GM23338 (cell line): Measurements from ENCODE around the gene AQP12B. TPM values are rescaled to one million over a fixed set of nuclear protein-coding genes. Genes with fewer than 3 reads are reported as not detected.
A peak's percentile ranks its signal among the peaks of the same experiment; 100 is the strongest.

ENCODE experiments used
- ATAC-seq: fragments of 200-7000 bp; cut with Tn5 transposase; 3 replicates; pipeline ENCODE4 v1.9.1; 2020
- DNase-seq: peaks from one replicate; pipeline ENCODE4 v3.0.0-alpha.2; 2015; ENCODE audit warnings: low spot score
- H2AFZ ChIP-seq: fragments of 200-600 bp; sonication (generic); 2 replicates; pipeline ENCODE4 v1.8.0; 2016; ENCODE audit warnings: antibody characterized with exemption, mild to moderate bottlenecking, moderate library complexity
- H3F3A ChIP-seq: fragments of 200-600 bp; sonication (generic); replicated peaks from 2 replicates; pipeline ENCODE4 v1.8.0; 2017; ENCODE audit warnings: antibody characterized with exemption, mixed run types, low read depth
- H3K27ac ChIP-seq: fragments of 200-600 bp; sonication (generic); 2 replicates; pipeline ENCODE4 v1.6.1; 2016; ENCODE audit warnings: low read depth
- H3K27me3 ChIP-seq: fragments of 200-600 bp; sonication (generic); 2 replicates; pipeline ENCODE4 v1.8.0; 2016; ENCODE audit warnings: mild to moderate bottlenecking, mixed run types, moderate library complexity; ENCODE audit not compliant: insufficient read depth
- H3K36me3 ChIP-seq: fragments of 200-600 bp; sonication (generic); 2 replicates; pipeline ENCODE4 v1.8.0; 2016; ENCODE audit warnings: mild to moderate bottlenecking; ENCODE audit not compliant: insufficient read depth
- H3K4me1 ChIP-seq: fragments of 200-600 bp; sonication (generic); 2 replicates; pipeline ENCODE4 v1.8.0; 2016; ENCODE audit warnings: mild to moderate bottlenecking, moderate library complexity; ENCODE audit not compliant: insufficient read depth
- H3K4me2 ChIP-seq: fragments of 200-600 bp; sonication (generic); 2 replicates; pipeline ENCODE4 v1.7.1; 2017; ENCODE audit warnings: mixed run types
- H3K4me3 ChIP-seq: fragments of 200-600 bp; sonication (generic); 2 replicates; pipeline ENCODE4 v1.6.1; 2016; ENCODE audit warnings: mixed run types
- H3K79me2 ChIP-seq: fragments of 200-600 bp; sonication (generic); replicated peaks from 2 replicates; pipeline ENCODE4 v1.8.0; 2017; ENCODE audit warnings: mild to moderate bottlenecking; ENCODE audit not compliant: insufficient read depth
- H3K9me2 ChIP-seq: fragments of 200-600 bp; sonication (generic); 2 replicates; pipeline ENCODE4 v1.8.0; 2017; ENCODE audit not compliant: insufficient read depth
- H4K20me1 ChIP-seq: fragments of 200-600 bp; sonication (generic); replicated peaks from 2 replicates; pipeline ENCODE4 v1.8.0; 2017; ENCODE audit warnings: mild to moderate bottlenecking; ENCODE audit not compliant: insufficient read depth
- H3K27ac Mint-ChIP-seq: 2 replicates; pipeline ENCODE4 v1.8.0; 2020; ENCODE audit warnings: inconsistent platforms, mild to moderate bottlenecking, moderate library complexity, mixed read lengths
- H3K27me3 Mint-ChIP-seq: 3 replicates; pipeline ENCODE4 v1.8.0; 2022; ENCODE audit warnings: low read depth, mild to moderate bottlenecking, moderate library complexity, mixed read lengths, inconsistent platforms; ENCODE audit not compliant: insufficient read depth, poor library complexity
- H3K36me3 Mint-ChIP-seq: 3 replicates; pipeline ENCODE4 v1.8.0; 2021; ENCODE audit warnings: low read depth, mild to moderate bottlenecking, inconsistent platforms, moderate library complexity, mixed read lengths
- H3K4me1 Mint-ChIP-seq: 3 replicates; pipeline ENCODE4 v1.8.0; 2020; ENCODE audit warnings: mild to moderate bottlenecking, inconsistent platforms, mixed read lengths
- H3K4me3 Mint-ChIP-seq: 3 replicates; pipeline ENCODE4 v1.8.0; 2021; ENCODE audit warnings: moderate library complexity, mild to moderate bottlenecking, inconsistent platforms, mixed read lengths
- H3K9me3 Mint-ChIP-seq: 3 replicates; pipeline ENCODE4 v1.8.0; 2020; ENCODE audit warnings: moderate library complexity, mild to moderate bottlenecking, inconsistent platforms, mixed read lengths
- EZH2 ChIP-seq: fragments of 200-600 bp; sonication (generic); IDR thresholded peaks from one replicate; pipeline ENCODE4 v1.8.0; 2017; ENCODE audit warnings: antibody characterized with exemption, mild to moderate bottlenecking, low read depth; ENCODE audit not compliant: unreplicated experiment
- EZH2phosphoT487 ChIP-seq: fragments of 200-600 bp; sonication (generic); IDR thresholded peaks from one replicate; pipeline ENCODE4 v1.8.1; 2018; ENCODE audit warnings: antibody characterized with exemption; ENCODE audit not compliant: unreplicated experiment
- NANOG ChIP-seq: IDR thresholded peaks from 2 replicates; pipeline ENCODE4 v1.6.1; 2016; ENCODE audit warnings: antibody characterized with exemption, borderline replicate concordance
- STAT1 ChIP-seq: IDR thresholded peaks from one replicate; pipeline ENCODE4 v1.6.1; 2016; ENCODE audit warnings: antibody characterized with exemption; ENCODE audit not compliant: unreplicated experiment
- ZNF114 ChIP-seq: fragments of 250-450 bp; sonication (Bioruptor Pico); IDR thresholded peaks from 2 replicates; pipeline ENCODE4 v1.5.0; 2020; ENCODE audit warnings: mild to moderate bottlenecking, moderate library complexity
- ZNF462 ChIP-seq: fragments of 250-450 bp; sonication (Bioruptor Pico); IDR thresholded peaks from 2 replicates; pipeline ENCODE4 v1.5.0; 2020; ENCODE audit warnings: mild to moderate bottlenecking, moderate library complexity
- polyA plus RNA-seq: library from polyadenylated mRNA; unstranded; fragments of >200 nt; fragmentation: Nextera tagmentation; extraction: Ambion mirVana; gene quantifications from 2 replicates; pipeline ENCODE4 v1.2.1, GENCODE V29; 2016
- total RNA-seq: library from RNA; depleted of rRNA; stranded (reverse); fragments of >200 nt; shearing (Covaris generic); gene quantifications from 2 replicates; pipeline ENCODE4 v1.2.3, GENCODE V29; 2014
- TF ChIP-seq, protein P1 (sequence below): IDR thresholded peaks from 2 replicates; pipeline ENCODE4 v1.6.1; 2016; ENCODE audit warnings: antibody characterized with exemption
- TF ChIP-seq, protein P2 (sequence below), 2 experiments: fragments of 200-600 bp in 1 of 2; sonication (generic) in 1 of 2; conservative IDR thresholded peaks; 2 replicates each; pipeline versions ENCODE4 v1.5.1 to v1.6.1; 2016 to 2017; ENCODE audit warnings: antibody characterized with exemption in 2 of 2, low read depth in 2 of 2, mild to moderate bottlenecking in 2 of 2, moderate library complexity in 1 of 2

The AQP12B gene
- total and polyA plus RNA-seq, 2 experiments from 2014 or later: not detected

DNA sequence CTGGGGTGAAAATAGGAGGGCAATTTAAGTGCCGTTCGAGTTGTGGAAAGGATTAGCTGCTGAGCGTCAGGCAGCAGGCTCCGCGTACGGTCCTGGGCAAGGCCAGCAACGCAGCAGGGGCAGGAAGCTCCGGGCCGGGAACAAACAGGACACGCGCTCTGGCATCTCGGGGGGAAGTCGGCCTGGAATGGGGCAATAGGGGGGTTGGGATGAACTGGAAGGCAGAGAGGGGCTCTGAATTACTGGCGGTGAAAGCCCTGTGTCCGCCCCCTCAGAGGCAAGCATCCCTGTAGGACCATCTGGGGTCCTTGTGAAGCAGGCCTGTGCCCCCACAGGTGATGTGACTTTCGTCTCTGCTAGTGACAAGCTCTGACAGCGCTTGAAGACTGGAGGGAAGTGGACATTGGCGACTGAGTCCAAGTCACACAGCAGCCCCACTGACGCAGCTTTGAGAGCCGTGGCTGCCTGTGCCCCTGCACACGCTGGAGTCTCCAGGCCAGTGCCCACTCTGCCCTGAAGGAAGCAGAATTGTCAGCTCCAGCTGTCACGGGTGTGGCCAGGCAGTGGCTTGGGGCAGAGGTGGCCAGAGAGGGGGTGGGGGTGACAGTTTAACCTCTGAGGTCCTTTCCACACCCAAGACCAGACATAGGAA, 35.1 kb downstream of the AQP12B start:
- Histone ChIP-seq H3F3A (no peaks in the 10 kb centered on the region), H3K27me3 (no peaks in the 10 kb centered on the region), H3K4me3 (no peak overlapping the region), H3K4me2 (no peak overlapping the region), H3K27ac (no peak overlapping the region), H4K20me1 (no peaks in the 10 kb centered on the region), H2AFZ (no peak overlapping the region), H3K4me1 (no peaks in the 10 kb centered on the region), H3K9me2 (no peaks in the 10 kb centered on the region), H3K36me3 (no peaks in the 10 kb centered on the region), H3K79me2 (no peaks in the 10 kb centered on the region)
- ATAC-seq (no peak), DNase-seq (no peak)
- no peak overlapping the region for H3K4me3 Mint-ChIP-seq
- no peaks in the 10 kb centered on the region for H3K9me3 Mint-ChIP-seq
- H3K27ac Mint-ChIP-seq: no peak overlapping the region
- H3K27me3 Mint-ChIP-seq: peaks cover 16% of the 10 kb centered on the region
- H3K36me3 Mint-ChIP-seq: no peaks in the 10 kb centered on the region
- H3K4me1 Mint-ChIP-seq: peaks cover 10% of the 10 kb centered on the region
- TF ChIP-seq ZNF114 (no peak), NANOG (no peak)
- TF ChIP-seq, protein P1, sequence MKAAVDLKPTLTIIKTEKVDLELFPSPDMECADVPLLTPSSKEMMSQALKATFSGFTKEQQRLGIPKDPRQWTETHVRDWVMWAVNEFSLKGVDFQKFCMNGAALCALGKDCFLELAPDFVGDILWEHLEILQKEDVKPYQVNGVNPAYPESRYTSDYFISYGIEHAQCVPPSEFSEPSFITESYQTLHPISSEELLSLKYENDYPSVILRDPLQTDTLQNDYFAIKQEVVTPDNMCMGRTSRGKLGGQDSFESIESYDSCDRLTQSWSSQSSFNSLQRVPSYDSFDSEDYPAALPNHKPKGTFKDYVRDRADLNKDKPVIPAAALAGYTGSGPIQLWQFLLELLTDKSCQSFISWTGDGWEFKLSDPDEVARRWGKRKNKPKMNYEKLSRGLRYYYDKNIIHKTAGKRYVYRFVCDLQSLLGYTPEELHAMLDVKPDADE: no peak

DNA sequence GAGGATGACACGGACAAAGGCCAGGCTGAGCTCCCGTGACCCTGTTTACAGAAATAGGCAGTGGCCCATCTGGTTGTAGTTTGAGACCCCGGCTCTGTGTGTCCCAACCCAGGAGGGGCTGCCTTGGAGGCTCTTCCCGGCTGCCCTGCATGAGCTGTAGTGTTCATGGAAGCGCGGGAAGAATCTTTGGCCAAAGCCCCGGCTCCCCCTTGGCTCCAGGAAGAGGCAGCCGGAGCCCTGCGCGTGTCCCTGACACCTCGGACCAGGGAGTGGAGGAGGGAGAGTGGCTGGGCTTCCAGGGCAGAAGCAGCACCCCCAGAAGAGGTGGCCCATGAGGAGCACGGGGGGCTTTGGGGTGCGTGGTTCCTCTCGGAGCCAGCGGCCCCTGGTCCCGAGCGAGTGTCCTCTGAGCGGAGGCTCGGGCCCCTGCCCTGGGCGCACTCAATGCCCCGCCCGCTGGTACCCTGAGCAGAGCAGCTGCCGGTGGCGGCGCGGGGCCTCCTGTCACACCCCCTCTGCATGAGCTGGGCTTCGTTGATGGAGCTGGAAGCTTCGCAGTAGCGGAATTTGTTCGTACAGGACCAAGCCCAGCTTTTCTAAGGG, 35.7 kb downstream of the AQP12B start:
- DNase-seq (no peak), ATAC-seq (peak; percentile 30)
- Histone ChIP-seq H3K4me1 (no peaks in the 10 kb centered on the region), H3K27ac (no peak overlapping the region), H3K79me2 (no peaks in the 10 kb centered on the region), H3K9me2 (no peaks in the 10 kb centered on the region), H3K4me3 (no peak overlapping the region), H3F3A (no peaks in the 10 kb centered on the region), H3K4me2 (no peak overlapping the region), H2AFZ (no peak overlapping the region), H3K36me3 (no peaks in the 10 kb centered on the region), H4K20me1 (no peaks in the 10 kb centered on the region), H3K27me3 (no peaks in the 10 kb centered on the region)
- Mint-ChIP-seq H3K4me1 (peaks cover 10% of the 10 kb centered on the region), H3K4me3 (no peak overlapping the region), H3K9me3 (no peaks in the 10 kb centered on the region), H3K27ac (no peak overlapping the region), H3K27me3 (peaks cover 16% of the 10 kb centered on the region), H3K36me3 (no peaks in the 10 kb centered on the region)
- TF ChIP-seq EZH2phosphoT487 (no peak), EZH2 (no peak), STAT1 (no peak), ZNF462 (CRISPR knock-in tag) (no peak), NANOG (no peak)
- TF ChIP-seq, protein P1: no peak
- TF ChIP-seq, protein P2, sequence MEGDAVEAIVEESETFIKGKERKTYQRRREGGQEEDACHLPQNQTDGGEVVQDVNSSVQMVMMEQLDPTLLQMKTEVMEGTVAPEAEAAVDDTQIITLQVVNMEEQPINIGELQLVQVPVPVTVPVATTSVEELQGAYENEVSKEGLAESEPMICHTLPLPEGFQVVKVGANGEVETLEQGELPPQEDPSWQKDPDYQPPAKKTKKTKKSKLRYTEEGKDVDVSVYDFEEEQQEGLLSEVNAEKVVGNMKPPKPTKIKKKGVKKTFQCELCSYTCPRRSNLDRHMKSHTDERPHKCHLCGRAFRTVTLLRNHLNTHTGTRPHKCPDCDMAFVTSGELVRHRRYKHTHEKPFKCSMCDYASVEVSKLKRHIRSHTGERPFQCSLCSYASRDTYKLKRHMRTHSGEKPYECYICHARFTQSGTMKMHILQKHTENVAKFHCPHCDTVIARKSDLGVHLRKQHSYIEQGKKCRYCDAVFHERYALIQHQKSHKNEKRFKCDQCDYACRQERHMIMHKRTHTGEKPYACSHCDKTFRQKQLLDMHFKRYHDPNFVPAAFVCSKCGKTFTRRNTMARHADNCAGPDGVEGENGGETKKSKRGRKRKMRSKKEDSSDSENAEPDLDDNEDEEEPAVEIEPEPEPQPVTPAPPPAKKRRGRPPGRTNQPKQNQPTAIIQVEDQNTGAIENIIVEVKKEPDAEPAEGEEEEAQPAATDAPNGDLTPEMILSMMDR (conservative IDR thresholded peaks at IDR 0.05; ENCODE audit: low read depth in 2 of 2): no peak
